Central memory CD4-positive, alpha-beta T cell (primary cell): Measurements from ENCODE around the gene KCNQ2.

Source experiments
- DNase-seq: peaks from one replicate; pipeline ENCODE4 v3.0.0; 2022

The KCNQ2 gene

GRCh38 chr20:63354636-63355350 is 117.7 kb downstream of the KCNQ2 start:
- DNase-seq = no peak

DNA sequence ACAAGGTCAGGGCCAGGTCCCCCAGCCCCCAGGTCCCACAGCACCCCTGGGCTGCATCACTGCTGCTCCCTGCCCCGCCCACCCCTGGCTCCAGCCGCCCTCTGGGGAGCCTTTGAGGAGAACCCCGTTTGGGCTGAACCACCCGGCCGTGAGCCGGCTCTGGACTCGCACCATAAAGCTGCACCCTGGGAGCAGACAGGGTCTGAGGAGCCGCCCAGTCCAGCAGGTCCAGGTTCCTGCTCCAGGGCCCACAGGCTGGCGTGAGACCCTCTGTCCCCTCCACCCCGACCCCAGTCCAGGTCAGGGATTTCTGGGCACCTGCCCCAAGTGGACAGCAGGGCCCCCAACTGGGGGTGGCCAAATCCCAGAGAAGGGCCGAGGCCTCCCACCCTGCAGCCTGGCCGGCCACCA is 119.6 kb downstream of the KCNQ2 start:
- DNase-seq = no peak

GRCh38 chr20:63351811-63352591 is 120.5 kb downstream of the KCNQ2 start:
- DNase-seq = no peak

- DNase-seq = no peak
These were observed 121.1 kb downstream of the KCNQ2 start for GRCh38 chr20:63351326-63351700.

- no peak for DNase-seq
These were observed 121.7 kb downstream of the KCNQ2 start for GRCh38 chr20:63350597-63351325.
